Stimulated activated CD4-positive, alpha-beta T cell treated with anti-CD3 and anti-CD28 coated beads, TNF-alpha, amount 100 ng/mL, for 48 hours (primary cell): Measurements from ENCODE around the gene PAIP2.
"Not testable (repeated sequence)": the region's sequence is repeated elsewhere in the genome, so short reads cannot be mapped to it uniquely, and the experiment has no call there.

Experiments used
- DNase-seq, 3 donors: peaks; one replicate each; pipeline ENCODE4 v3.0.0-alpha.2; 2020; ENCODE audit warnings: low read depth in 3 of 3

Gene PAIP2

GRCh38 chr5:139391570-139392323, 50.1 kb downstream of the PAIP2 start:
- no peak for DNase-seq

GRCh38 chr5:139392324-139392677, 50.6 kb downstream of the PAIP2 start:
- DNase-seq = no peak

- peak; percentile 75 to 86 (median 76) for DNase-seq
Observed at GRCh38 chr5:139392678-139393496, 51.2 kb downstream of the PAIP2 start.

GRCh38 chr5:139393497-139394122, 52.0 kb downstream of the PAIP2 start:
- no peak for DNase-seq

GRCh38 chr5:139394123-139394653, 52.5 kb downstream of the PAIP2 start:
- DNase-seq = peak in 1 of 3 donors; percentile 65

GRCh38 chr5:139394654-139395566, 53.3 kb downstream of the PAIP2 start, which contains the start of gene PROB1:
TSS of gene PROB1 (minus strand) at chr5:139395104. CDS start at chr5:139395081, 23 bp downstream.
- no peak for DNase-seq

- DNase-seq = no peak
Observed at GRCh38 chr5:139395844-139396640, 54.4 kb downstream of the PAIP2 start.

GRCh38 chr5:139396691-139397090, 55.0 kb downstream of the PAIP2 start:
- DNase-seq = no peak

GRCh38 chr5:139397921-139398320, 56.3 kb downstream of the PAIP2 start:
- DNase-seq = no peak

- DNase-seq = no peak
Observed at GRCh38 chr5:139399501-139400121, 58.0 kb downstream of the PAIP2 start.

- no peak for DNase-seq
Observed at GRCh38 chr5:139401546-139401945, 59.9 kb downstream of the PAIP2 start.

- no peak for DNase-seq
Observed at GRCh38 chr5:139402561-139403158, 61.0 kb downstream of the PAIP2 start.

- no peak for DNase-seq
Observed at GRCh38 chr5:139403418-139403786, 61.7 kb downstream of the PAIP2 start.

GRCh38 chr5:139403787-139404483, 62.3 kb downstream of the PAIP2 start, which contains the start of gene SPATA24:
TSS of gene SPATA24 (minus strand) at chr5:139404089. CDS start at chr5:139404060, 29 bp downstream.
- peak; percentile 96 to 99 (median 97) for DNase-seq

GRCh38 chr5:139404484-139404840, 62.8 kb downstream of the PAIP2 start:
- DNase-seq = no peak

GRCh38 chr5:139406963-139407362, 65.3 kb downstream of the PAIP2 start:
- no peak for DNase-seq

- no peak for DNase-seq
Observed at GRCh38 chr5:139407517-139407916, 65.9 kb downstream of the PAIP2 start.

GRCh38 chr5:139408191-139408590, 66.5 kb downstream of the PAIP2 start:
- no peak for DNase-seq

- not testable (repeated sequence) for DNase-seq
Observed at GRCh38 chr5:139409116-139409515, 67.5 kb downstream of the PAIP2 start.
